WERI-Rb-1 (cell line): ENCODE results near the gene ZFP92.

Experiments used
- DNase-seq: peaks from one replicate; pipeline ENCODE4 v3.0.0-alpha.2; 2020
- H3K27ac ChIP-seq: fragments of 250-450 bp; sonication (Bioruptor Pico); 2 replicates; pipeline ENCODE4 v1.5.1; 2020; ENCODE audit warnings: mild to moderate bottlenecking, moderate library complexity
- H3K27me3 ChIP-seq: fragments of 250-450 bp; sonication (Bioruptor Pico); 2 replicates; pipeline ENCODE4 v1.5.1; 2021; ENCODE audit warnings: mild to moderate bottlenecking, low read depth, moderate library complexity; ENCODE audit not compliant: insufficient read depth, severe bottlenecking
- H3K36me3 ChIP-seq: fragments of 250-450 bp; sonication (Bioruptor Pico); 2 replicates; pipeline ENCODE4 v1.5.1; 2020; ENCODE audit warnings: mild to moderate bottlenecking, moderate library complexity
- H3K4me3 ChIP-seq: 2 replicates; pipeline ENCODE4 v1.5.1; 2011; ENCODE audit warnings: low read depth, mild to moderate bottlenecking, control low read depth, low read length
- H3K9me3 ChIP-seq: fragments of 250-450 bp; sonication (Bioruptor Pico); 2 replicates; pipeline ENCODE4 v1.5.1; 2021; ENCODE audit warnings: mild to moderate bottlenecking, moderate library complexity; ENCODE audit not compliant: severe bottlenecking
- CTCF ChIP-seq: IDR thresholded peaks from 2 replicates; pipeline ENCODE4 v1.5.1; 2011; ENCODE audit warnings: low read depth, mild to moderate bottlenecking, control low read depth, inconsistent platforms, low read length

The ZFP92 gene

GRCh38 chrX:153456161-153456560 lies 44.9 kb downstream of the ZFP92 start:
- DNase-seq: no peak
- Histone ChIP-seq H3K36me3 (peaks cover 41% of the 10 kb centered on the region), H3K27me3 (peaks cover 23% of the 10 kb centered on the region), H3K27ac (no peak overlapping the region), H3K4me3 (no peak overlapping the region), H3K9me3 (no peaks in the 10 kb centered on the region)
- no peak for TF ChIP-seq CTCF

- Histone ChIP-seq H3K27me3 (peaks cover 19% of the 10 kb centered on the region), H3K4me3 (no peak overlapping the region), H3K36me3 (peaks cover 42% of the 10 kb centered on the region), H3K9me3 (no peaks in the 10 kb centered on the region), H3K27ac (no peak overlapping the region)
- DNase-seq: no peak
- no peak for TF ChIP-seq CTCF
Measured at GRCh38 chrX:153456704-153457103, 45.4 kb downstream of the ZFP92 start.

GRCh38 chrX:153457136-153457825 lies 46.0 kb downstream of the ZFP92 start:
- TF ChIP-seq CTCF: no peak
- H3K27me3 ChIP-seq: peaks cover 19% of the 10 kb centered on the region
- no peak overlapping the region for H3K4me3 ChIP-seq
- no peak for DNase-seq
- H3K9me3 ChIP-seq: no peaks in the 10 kb centered on the region
- peaks cover 42% of the 10 kb centered on the region for H3K36me3 ChIP-seq
- H3K27ac ChIP-seq: no peak overlapping the region

GRCh38 chrX:153457827-153458466 lies 46.7 kb downstream of the ZFP92 start:
- Histone ChIP-seq H3K36me3 (peaks cover 42% of the 10 kb centered on the region), H3K9me3 (no peaks in the 10 kb centered on the region), H3K4me3 (no peak overlapping the region), H3K27me3 (peaks cover 15% of the 10 kb centered on the region), H3K27ac (no peak overlapping the region)
- TF ChIP-seq CTCF: no peak
- DNase-seq: no peak

GRCh38 chrX:153458476-153458875 lies 47.2 kb downstream of the ZFP92 start:
- no peaks in the 10 kb centered on the region for H3K9me3 ChIP-seq
- no peak overlapping the region for H3K4me3 ChIP-seq
- H3K27me3 ChIP-seq: peaks cover 15% of the 10 kb centered on the region
- no peak overlapping the region for H3K27ac ChIP-seq
- no peak for DNase-seq
- no peak for TF ChIP-seq CTCF
- peaks cover 42% of the 10 kb centered on the region for H3K36me3 ChIP-seq
